OCI-LY1 (cell line): ENCODE data around the gene FAM131C.

Source experiments
- H2AFZ ChIP-seq: fragments of 200-600 bp; sonication (generic), shearing (Covaris generic); 2 replicates; pipeline ENCODE4 v1.6.0; 2014; ENCODE audit warnings: antibody characterized with exemption, mild to moderate bottlenecking, low read length
- H3F3A ChIP-seq: fragments of 200-600 bp; sonication (generic), shearing (Covaris generic); 2 replicates; pipeline ENCODE4 v1.6.0; 2014; ENCODE audit warnings: mild to moderate bottlenecking, antibody characterized with exemption, low read length, moderate library complexity; ENCODE audit not compliant: insufficient read depth
- H3K27ac ChIP-seq: fragments of 200-600 bp; sonication (generic); 2 replicates; pipeline ENCODE4 v1.5.1; 2014; ENCODE audit warnings: low read length, mixed run types, mild to moderate bottlenecking, low read depth; ENCODE audit not compliant: poor library complexity, severe bottlenecking
- H3K27me3 ChIP-seq: fragments of 200-600 bp; sonication (generic); 2 replicates; pipeline ENCODE4 v1.6.0; 2014; ENCODE audit warnings: antibody characterized with exemption, mild to moderate bottlenecking, low read length, moderate library complexity; ENCODE audit not compliant: insufficient read depth
- H3K36me3 ChIP-seq: fragments of 200-600 bp; sonication (generic); 2 replicates; pipeline ENCODE4 v1.6.1; 2014; ENCODE audit warnings: mild to moderate bottlenecking, antibody characterized with exemption, low read length, moderate library complexity, mixed read lengths; ENCODE audit not compliant: insufficient read depth
- H3K4me1 ChIP-seq: fragments of 200-600 bp; sonication (generic); 2 replicates; pipeline ENCODE4 v1.5.1; 2014; ENCODE audit warnings: mild to moderate bottlenecking, low read length, moderate library complexity; ENCODE audit not compliant: insufficient read depth, severe bottlenecking
- H3K4me2 ChIP-seq: fragments of 200-600 bp; sonication (generic), shearing (Covaris generic); 2 replicates; pipeline ENCODE4 v1.6.1; 2014; ENCODE audit warnings: low read length
- H3K4me3 ChIP-seq: fragments of 200-600 bp; sonication (generic); 2 replicates; pipeline ENCODE4 v1.5.1; 2014; ENCODE audit warnings: low read length, low read depth, mild to moderate bottlenecking, mixed read lengths; ENCODE audit not compliant: poor library complexity, severe bottlenecking
- H3K79me2 ChIP-seq: fragments of 200-600 bp; shearing (Covaris generic); 2 replicates; pipeline ENCODE4 v1.6.1; 2016; ENCODE audit warnings: mixed run types, low read length, mixed read lengths; ENCODE audit not compliant: insufficient read depth
- H3K9ac ChIP-seq: fragments of 200-600 bp; sonication (generic), shearing (Covaris generic); 2 replicates; pipeline ENCODE4 v1.6.1; 2014; ENCODE audit warnings: mild to moderate bottlenecking, low read length, mixed read lengths
- H3K9me2 ChIP-seq: fragments of 200-600 bp; sonication (generic), shearing (Covaris generic); 2 replicates; pipeline ENCODE4 v1.6.1; 2014; ENCODE audit warnings: low read depth, mild to moderate bottlenecking, low read length, mixed read lengths
- H3K9me3 ChIP-seq: fragments of 200-600 bp; shearing (Covaris generic); 2 replicates; pipeline ENCODE4 v1.6.1; 2014; ENCODE audit warnings: low read length, mixed read lengths
- H4K20me1 ChIP-seq: fragments of 200-600 bp; sonication (generic), shearing (Covaris generic); 2 replicates; pipeline ENCODE4 v1.6.0; 2016; ENCODE audit warnings: mild to moderate bottlenecking, low read length; ENCODE audit not compliant: insufficient read depth
- CTCF ChIP-seq: fragments of 200-600 bp; sonication (generic), shearing (Covaris generic); IDR thresholded peaks from 2 replicates; pipeline ENCODE4 v1.5.1; 2017; ENCODE audit warnings: mild to moderate bottlenecking, antibody characterized with exemption, low read length, moderate library complexity, mixed read lengths
- EZH2 ChIP-seq: fragments of 200-600 bp; sonication (generic), shearing (Covaris generic); IDR thresholded peaks from 2 replicates; pipeline ENCODE4 v1.8.0; 2017; ENCODE audit warnings: borderline replicate concordance, mixed run types, mild to moderate bottlenecking, antibody characterized with exemption, low read length, moderate library complexity, mixed read lengths

FAM131C gene

GRCh38 chr1:16017076-16017460, 56.4 kb downstream of the FAM131C start:
- no peak overlapping the region for H3K9ac ChIP-seq
- H3K4me1 ChIP-seq, result peaks cover 24% of the 10 kb centered on the region
- no peak overlapping the region for H3K4me3 ChIP-seq
- H2AFZ ChIP-seq, result no peak overlapping the region
- no peak overlapping the region for H3K4me2 ChIP-seq
- no peaks in the 10 kb centered on the region for H3F3A ChIP-seq
- no peak for TF ChIP-seq EZH2
- no peak for TF ChIP-seq CTCF
- H3K27me3 ChIP-seq, result peaks cover 8% of the 10 kb centered on the region; the same call in 1 of the 2 replicates
- H3K79me2 ChIP-seq, result no peaks in the 10 kb centered on the region
- H4K20me1 ChIP-seq, result no peaks in the 10 kb centered on the region
- H3K36me3 ChIP-seq, result no peaks in the 10 kb centered on the region
- no peaks in the 10 kb centered on the region for H3K9me2 ChIP-seq
- no peaks in the 10 kb centered on the region for H3K9me3 ChIP-seq
- H3K27ac ChIP-seq, result no peak overlapping the region

GRCh38 chr1:16015960-16016901, 57.2 kb downstream of the FAM131C start:
- Histone ChIP-seq H3K79me2 (no peaks in the 10 kb centered on the region), H3K27me3 (peaks cover 8% of the 10 kb centered on the region; the same call in 1 of the 2 replicates), H3K4me1 (peaks cover 24% of the 10 kb centered on the region), H3K9me2 (no peaks in the 10 kb centered on the region), H3K4me3 (no peak overlapping the region), H2AFZ (no peak overlapping the region), H3K9ac (no peak overlapping the region), H3K9me3 (no peaks in the 10 kb centered on the region), H3K4me2 (no peak overlapping the region), H3F3A (no peaks in the 10 kb centered on the region), H3K36me3 (no peaks in the 10 kb centered on the region), H3K27ac (no peak overlapping the region), H4K20me1 (no peaks in the 10 kb centered on the region)
- TF ChIP-seq EZH2 (no peak), CTCF (no peak)

DNA sequence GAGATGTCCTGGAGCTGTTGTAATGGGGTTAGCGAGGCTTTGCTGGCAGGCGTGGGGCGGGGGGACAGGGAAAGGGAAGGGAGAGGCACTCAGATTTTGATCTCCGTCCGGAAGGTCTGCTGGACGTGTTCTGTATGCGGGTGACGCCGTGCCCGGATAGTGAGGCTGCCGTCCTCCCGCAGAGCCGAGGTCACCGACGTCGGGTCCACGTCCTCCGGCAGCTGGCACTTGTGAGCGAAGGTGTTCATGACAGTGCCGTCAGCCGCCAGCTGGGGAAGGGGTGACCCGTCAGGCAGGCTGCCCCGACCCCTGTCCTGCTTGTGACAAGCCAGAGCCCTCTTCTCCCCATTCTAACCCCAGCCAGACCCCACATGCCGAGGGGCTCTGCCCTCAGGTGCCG, 58.0 kb downstream of the FAM131C start:
- Histone ChIP-seq H2AFZ (no peak overlapping the region), H3K4me3 (no peak overlapping the region), H3K4me2 (no peak overlapping the region), H3K9me2 (no peaks in the 10 kb centered on the region), H3K36me3 (no peaks in the 10 kb centered on the region), H4K20me1 (no peaks in the 10 kb centered on the region), H3F3A (no peaks in the 10 kb centered on the region), H3K4me1 (peaks cover 24% of the 10 kb centered on the region), H3K9ac (no peak overlapping the region), H3K27me3 (peaks cover 8% of the 10 kb centered on the region; the same call in 1 of the 2 replicates), H3K79me2 (no peaks in the 10 kb centered on the region), H3K27ac (no peak overlapping the region), H3K9me3 (no peaks in the 10 kb centered on the region)
- TF ChIP-seq CTCF, result no peak
- TF ChIP-seq EZH2, result no peak
